ENCODE data around the gene TCIRG1.

Gene TCIRG1

GRCh38 chr11:68002575-68002937 is 36.3 kb upstream of the TCIRG1 start:
- no peak overlapping the region for H3K4me3 ChIP-seq (ENCODE audit: low read depth, low read length)
- peak; percentile 67 for DNase-seq (ENCODE audit: low read depth)
- no peak for TF ChIP-seq CTCF (IDR thresholded peaks at IDR 0.05; ENCODE audit: low read depth, low read length)
- no peak for TF ChIP-seq MAX (IDR thresholded peaks at IDR 0.05; ENCODE audit: low read depth, low read length)
- TF ChIP-seq MYC (IDR thresholded peaks at IDR 0.05; ENCODE audit: low read depth, low read length), result no peak
- TF ChIP-seq POLR2A (IDR thresholded peaks at IDR 0.05; ENCODE audit: extremely low read depth, insufficient read length), result no peak

- TF ChIP-seq MYC (IDR thresholded peaks at IDR 0.05; ENCODE audit: low read depth, low read length) (peak; percentile 36), MAX (IDR thresholded peaks at IDR 0.05; ENCODE audit: low read depth, low read length) (0 out of 2 replicates have a peak, but pooled peaks have one; percentile 13), CTCF (IDR thresholded peaks at IDR 0.05; ENCODE audit: low read depth, low read length) (no peak)
- peak; percentile 74 for DNase-seq (ENCODE audit: low read depth)
- H3K4me3 ChIP-seq (ENCODE audit: low read depth, low read length), result peak overlapping the region; percentile 50
These were observed 35.6 kb upstream of the TCIRG1 start for GRCh38 chr11:68002938-68003845.

DNA sequence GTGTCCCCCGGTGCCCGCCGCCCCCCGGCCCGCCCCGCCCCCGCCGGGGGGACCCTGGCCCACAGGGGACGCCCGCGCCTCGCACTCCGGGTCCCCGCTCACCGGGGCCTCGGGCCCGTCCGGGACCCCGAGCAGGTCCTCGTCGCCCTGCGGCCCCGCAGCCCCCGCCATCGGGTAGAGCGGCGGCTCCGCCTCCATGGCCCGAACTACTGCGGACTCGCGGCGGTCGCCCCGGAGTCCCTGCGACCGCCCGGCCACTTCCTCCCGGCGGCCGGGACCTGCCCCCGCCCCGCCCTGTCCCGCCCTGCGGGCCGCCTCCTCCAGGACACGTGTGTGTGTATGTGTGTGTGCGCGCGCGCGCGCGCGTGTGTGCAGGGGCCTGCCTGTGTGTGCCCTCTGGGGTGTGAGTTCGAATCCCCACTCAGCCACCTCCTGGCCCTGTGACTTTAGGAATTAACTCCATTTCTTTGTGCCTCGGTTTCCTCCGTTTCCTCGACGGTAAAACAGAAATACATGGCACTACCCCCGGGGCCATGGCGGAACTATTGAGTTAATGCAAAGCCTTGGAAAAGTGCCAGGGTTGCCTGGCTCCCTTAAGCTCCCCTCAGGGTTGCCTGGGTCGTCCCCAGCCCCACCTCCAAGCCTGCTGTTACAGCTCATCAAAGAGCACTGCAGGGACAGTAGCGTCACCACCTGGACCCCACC is 34.8 kb upstream of the TCIRG1 start, which contains the start of gene UNC93B1:
UNC93B1 (minus strand) TSS at position 252 of the 705 bp plus-strand sequence; CDS start at position 198, 54 bp downstream.
- peak; percentile 96 for DNase-seq (ENCODE audit: low read depth)
- peak; percentile 95 for TF ChIP-seq MAX (IDR thresholded peaks at IDR 0.05; ENCODE audit: low read depth, low read length)
- peak; percentile 95 for TF ChIP-seq MYC (IDR thresholded peaks at IDR 0.05; ENCODE audit: low read depth, low read length)
- no peak for TF ChIP-seq CTCF (IDR thresholded peaks at IDR 0.05; ENCODE audit: low read depth, low read length)
- peak; percentile 53 for TF ChIP-seq POLR2A (IDR thresholded peaks at IDR 0.05; ENCODE audit: extremely low read depth, insufficient read length)
- H3K4me3 ChIP-seq (ENCODE audit: low read depth, low read length), result peak within 1 kb of the TSS; percentile 58

- TF ChIP-seq CTCF (IDR thresholded peaks at IDR 0.05; ENCODE audit: low read depth, low read length) (no peak), MAX (IDR thresholded peaks at IDR 0.05; ENCODE audit: low read depth, low read length) (no peak), POLR2A (IDR thresholded peaks at IDR 0.05; ENCODE audit: extremely low read depth, insufficient read length) (no peak), MYC (IDR thresholded peaks at IDR 0.05; ENCODE audit: low read depth, low read length) (no peak)
- no peak for DNase-seq (ENCODE audit: low read depth)
These were observed 34.1 kb upstream of the TCIRG1 start for GRCh38 chr11:68004551-68005335.

DNA sequence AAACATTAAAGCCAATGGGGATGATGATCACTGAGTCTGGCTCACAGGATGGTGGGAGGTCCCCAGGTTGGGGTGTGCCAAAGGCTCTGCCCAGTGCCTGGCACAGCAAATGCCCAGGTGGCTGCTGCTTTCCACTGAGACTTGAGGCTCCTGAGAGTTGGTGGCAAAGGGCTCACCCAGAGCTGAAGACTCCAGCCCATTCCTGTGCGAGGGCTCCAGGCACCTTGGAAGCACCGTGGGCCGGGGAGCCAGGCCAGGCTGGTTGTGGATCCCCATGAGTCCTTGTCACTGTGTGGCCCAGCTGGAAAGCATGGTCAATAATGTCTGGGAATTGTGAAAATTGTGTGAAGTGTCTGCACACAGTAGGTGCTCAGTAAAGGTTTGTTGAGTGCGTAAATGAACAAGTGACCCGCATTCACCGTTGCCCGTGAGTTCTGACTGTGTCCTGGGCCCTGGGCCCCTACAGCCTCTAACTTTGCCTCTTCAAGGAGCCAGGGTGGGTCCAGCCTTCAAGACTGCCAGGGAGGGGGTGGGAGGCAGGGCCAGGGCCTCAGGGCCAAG is 32.1 kb upstream of the TCIRG1 start:
- TF ChIP-seq MYC (IDR thresholded peaks at IDR 0.05; ENCODE audit: low read depth, low read length), result no peak
- TF ChIP-seq CTCF (IDR thresholded peaks at IDR 0.05; ENCODE audit: low read depth, low read length), result no peak
- no peak for TF ChIP-seq POLR2A (IDR thresholded peaks at IDR 0.05; ENCODE audit: extremely low read depth, insufficient read length)
- TF ChIP-seq MAX (IDR thresholded peaks at IDR 0.05; ENCODE audit: low read depth, low read length), result no peak
- no peak for DNase-seq (ENCODE audit: low read depth)
- H3K4me3 ChIP-seq (ENCODE audit: low read depth, low read length), result no peak overlapping the region

More at GRCh38 chr11:68004551-68005335, 34.1 kb upstream of the TCIRG1 start:
- H3K4me3 ChIP-seq (ENCODE audit: low read depth, low read length), result peak overlapping the region; percentile 58
